HEK293 (cell line): Measurements from ENCODE around the gene CCNB1IP1.

Experiments used
- PRDM10 ChIP-seq: fragments of 450-650 bp; formaldehyde crosslinking; IDR thresholded peaks from 2 replicates; pipeline ENCODE4 v1.5.1; 2016; ENCODE audit warnings: missing biosample characterization, missing genetic modification characterization

Gene CCNB1IP1

GRCh38 chr14:20262642-20263128 lies 70.4 kb downstream of the CCNB1IP1 start (continued):
- TF ChIP-seq PRDM10 (tag by site-specific recombination) = peak; percentile 34; the same call in 1 of the 2 replicates
